GM20000 (cell line): ENCODE measurements around the gene FKBP1A.

Experiments used
- DNase-seq: peaks from one replicate; pipeline ENCODE4 v3.0.0; 2012; ENCODE audit warnings: low spot score
- TF ChIP-seq, protein P1 (sequence below): IDR thresholded peaks from 2 replicates; pipeline ENCODE4 v1.5.1; 2012; ENCODE audit warnings: mild to moderate bottlenecking, control low read depth; ENCODE audit errors: extremely low read depth, missing control alignments

Gene FKBP1A

DNA sequence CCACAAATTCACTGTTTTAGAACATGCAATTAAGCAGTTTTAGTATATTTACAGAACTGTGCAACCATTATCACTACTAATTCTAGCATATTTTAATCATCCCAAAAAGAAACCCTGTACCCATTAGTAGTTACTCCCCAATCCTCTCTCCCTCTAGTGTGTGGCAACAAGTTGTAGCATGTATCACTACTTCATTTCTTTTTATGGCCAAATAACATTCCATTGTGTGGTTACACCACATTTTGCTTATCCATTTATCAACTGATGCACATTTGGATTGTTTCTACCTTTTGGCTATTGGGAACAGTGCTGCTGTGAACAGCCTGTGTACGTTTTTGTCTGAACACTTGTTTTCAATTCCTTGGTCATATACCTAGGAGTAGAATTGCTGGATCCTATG is 31.5 kb upstream of the FKBP1A start:
- no peak for DNase-seq
- TF ChIP-seq, protein P1, sequence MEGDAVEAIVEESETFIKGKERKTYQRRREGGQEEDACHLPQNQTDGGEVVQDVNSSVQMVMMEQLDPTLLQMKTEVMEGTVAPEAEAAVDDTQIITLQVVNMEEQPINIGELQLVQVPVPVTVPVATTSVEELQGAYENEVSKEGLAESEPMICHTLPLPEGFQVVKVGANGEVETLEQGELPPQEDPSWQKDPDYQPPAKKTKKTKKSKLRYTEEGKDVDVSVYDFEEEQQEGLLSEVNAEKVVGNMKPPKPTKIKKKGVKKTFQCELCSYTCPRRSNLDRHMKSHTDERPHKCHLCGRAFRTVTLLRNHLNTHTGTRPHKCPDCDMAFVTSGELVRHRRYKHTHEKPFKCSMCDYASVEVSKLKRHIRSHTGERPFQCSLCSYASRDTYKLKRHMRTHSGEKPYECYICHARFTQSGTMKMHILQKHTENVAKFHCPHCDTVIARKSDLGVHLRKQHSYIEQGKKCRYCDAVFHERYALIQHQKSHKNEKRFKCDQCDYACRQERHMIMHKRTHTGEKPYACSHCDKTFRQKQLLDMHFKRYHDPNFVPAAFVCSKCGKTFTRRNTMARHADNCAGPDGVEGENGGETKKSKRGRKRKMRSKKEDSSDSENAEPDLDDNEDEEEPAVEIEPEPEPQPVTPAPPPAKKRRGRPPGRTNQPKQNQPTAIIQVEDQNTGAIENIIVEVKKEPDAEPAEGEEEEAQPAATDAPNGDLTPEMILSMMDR, result no peak

DNA sequence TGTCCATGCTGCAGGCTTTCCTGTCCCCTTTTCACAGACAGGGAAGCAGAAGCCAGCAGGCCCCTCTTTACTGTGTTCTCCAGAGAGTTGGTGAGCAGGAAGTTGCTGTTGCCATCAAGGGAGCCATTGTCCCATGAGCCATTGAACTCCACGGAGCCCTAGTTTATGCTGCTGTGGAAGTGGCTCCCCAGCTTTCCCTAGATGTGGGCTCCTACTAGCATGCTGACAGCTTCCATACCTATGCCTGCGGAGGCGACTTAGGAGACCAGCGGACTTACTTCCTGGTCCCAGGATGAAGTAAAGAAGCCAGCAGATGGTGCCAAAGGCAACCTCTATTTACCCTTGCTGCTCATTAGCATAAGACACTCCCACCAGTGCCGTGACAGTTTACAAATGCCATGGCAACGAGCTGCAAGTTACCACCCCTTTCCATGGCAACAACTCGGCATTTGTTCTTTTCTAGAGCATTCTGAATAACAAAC is 30.8 kb upstream of the FKBP1A start:
- no peak for DNase-seq
- TF ChIP-seq, protein P1, result no peak

DNA sequence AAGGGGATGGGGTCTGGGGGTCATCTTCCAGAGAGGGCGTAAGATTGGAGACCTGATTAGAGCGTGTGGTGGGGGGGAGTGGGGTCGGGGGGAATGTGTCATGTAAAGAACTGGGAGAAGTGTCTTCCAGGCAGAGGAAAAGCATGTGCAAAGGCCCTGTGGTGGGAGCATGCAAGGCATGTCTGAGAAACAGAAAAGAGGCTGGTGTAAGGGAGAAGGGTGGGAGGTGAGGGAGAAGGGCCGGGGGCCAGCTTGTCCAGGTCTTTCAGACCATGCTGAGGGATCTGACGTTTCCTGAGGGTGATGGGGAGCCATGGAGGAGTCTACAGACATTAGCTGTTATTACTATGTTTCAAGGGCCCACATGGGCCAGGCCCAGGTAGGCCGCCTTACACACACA is 30.4 kb upstream of the FKBP1A start:
- TF ChIP-seq, protein P1, result no peak
- DNase-seq, result no peak

DNA sequence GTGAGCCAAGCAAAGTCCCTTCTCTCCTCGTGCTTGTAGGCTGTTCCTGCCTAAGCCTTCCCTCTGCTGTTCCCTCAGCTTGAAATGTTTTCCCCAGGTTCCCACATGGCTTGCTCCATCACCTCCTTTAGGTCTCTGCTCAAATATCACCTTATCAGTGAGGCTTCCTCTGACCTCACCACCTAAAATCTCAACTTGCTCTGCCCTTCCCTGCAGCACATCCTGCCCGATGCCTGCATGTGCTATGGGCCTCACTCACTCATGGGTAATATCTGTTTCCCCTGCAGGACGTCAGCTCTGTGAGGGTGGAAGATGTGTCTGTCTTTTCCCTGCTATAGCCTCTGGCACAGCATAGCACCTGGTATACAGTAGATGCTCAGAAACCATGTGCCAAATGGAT is 29.9 kb upstream of the FKBP1A start:
- no peak for DNase-seq
- TF ChIP-seq, protein P1, result no peak

DNA sequence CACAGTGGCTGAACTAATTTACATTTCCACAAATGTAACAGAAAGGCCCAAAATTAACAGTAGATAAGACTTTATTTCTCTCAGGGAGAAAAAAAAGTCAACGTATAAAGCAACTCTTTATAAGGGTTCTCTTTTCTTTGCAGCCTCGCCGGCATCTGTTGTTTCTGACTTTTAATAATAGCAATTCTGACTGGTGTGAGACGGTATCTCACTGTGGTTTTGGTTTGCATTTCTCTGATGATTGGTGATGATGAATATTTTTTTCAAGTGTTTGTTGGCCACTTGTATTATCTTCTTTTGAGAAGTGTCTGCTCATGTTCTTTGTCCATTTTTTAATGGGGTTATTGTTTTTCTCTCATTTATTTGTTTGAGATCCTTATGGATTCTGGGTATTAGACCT is 27.2 kb upstream of the FKBP1A start:
- DNase-seq, result no peak

DNA sequence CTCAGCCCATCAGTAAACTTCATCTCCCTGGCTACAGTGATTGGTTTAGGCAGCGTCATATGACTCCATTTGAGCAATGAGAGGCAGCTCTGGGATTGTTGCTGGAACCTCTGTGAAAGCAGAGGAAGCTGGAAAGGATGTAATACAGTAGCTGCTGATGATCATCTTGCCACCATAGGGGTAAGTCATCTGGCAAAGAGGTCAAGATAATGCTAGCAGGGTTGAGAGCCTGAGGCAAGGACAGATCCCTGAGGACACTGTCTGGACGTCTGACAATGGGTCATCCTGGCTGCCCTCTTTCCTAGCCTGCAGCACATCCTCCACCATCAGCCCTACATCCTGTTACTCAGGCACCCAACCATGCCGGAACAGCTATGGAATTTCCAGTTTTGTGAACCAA is 25.5 kb upstream of the FKBP1A start:
- TF ChIP-seq, protein P1, result no peak
- DNase-seq, result no peak

More for the DNA sequence above, 27.2 kb upstream of the FKBP1A start:
- TF ChIP-seq, protein P1, result no peak

DNA sequence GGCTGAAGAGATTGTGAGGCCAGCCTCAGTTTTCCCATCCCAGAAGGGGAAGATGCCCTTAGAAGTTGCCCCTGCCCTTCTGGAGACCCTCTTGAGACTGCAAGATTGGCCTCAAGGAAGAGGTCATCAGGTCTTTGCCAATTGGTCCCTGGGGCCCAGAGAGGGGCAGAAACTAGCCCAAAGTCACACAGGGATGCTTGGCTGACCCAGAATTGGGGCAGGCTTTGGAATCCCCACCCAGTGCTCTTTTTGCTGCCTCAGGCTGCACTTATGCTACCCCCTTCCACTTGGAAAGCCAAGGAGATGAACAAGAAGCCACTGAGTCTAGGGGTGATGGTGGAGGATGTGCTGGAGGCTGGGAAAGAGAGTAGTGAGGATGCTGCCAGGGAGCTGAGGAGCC is 24.9 kb upstream of the FKBP1A start:
- TF ChIP-seq, protein P1, result no peak
- no peak for DNase-seq
